Calu3 (cell line): ENCODE measurements around the gene SCGB1D1. TPM values are rescaled to one million over a fixed set of nuclear protein-coding genes. Genes with fewer than 3 reads are reported as not detected.

Experiments used
- BruUV-seq: library from RNA; stranded (reverse); fragments of 400-500 nt; replicated peaks from 2 replicates; lab custom pipeline; 2021; lab: Mats Ljungman, UMichigan
- CTCF ChIA-PET: fragments of 300-600 bp; sonication (Branson Sonifier 250); formaldehyde crosslinking; loops from one replicate; lab custom pipeline; 2022; ENCODE audit warnings: antibody characterized with exemption; lab: Charles Lee
- DNase-seq: peaks from one replicate; pipeline ENCODE4 v3.0.0; 2022
- H3K27ac Mint-ChIP-seq: one replicate; pipeline ENCODE4 v1.8.0; 2022; ENCODE audit warnings: mixed read lengths; ENCODE audit not compliant: unreplicated experiment
- H3K27me3 Mint-ChIP-seq: one replicate; pipeline ENCODE4 v1.8.0; 2022; ENCODE audit warnings: mixed read lengths; ENCODE audit not compliant: unreplicated experiment
- H3K36me3 Mint-ChIP-seq: one replicate; pipeline ENCODE4 v1.8.0; 2022; ENCODE audit warnings: mild to moderate bottlenecking, moderate library complexity, mixed read lengths; ENCODE audit not compliant: insufficient read depth, unreplicated experiment
- H3K4me1 Mint-ChIP-seq: one replicate; pipeline ENCODE4 v1.8.0; 2022; ENCODE audit warnings: mild to moderate bottlenecking, low read depth, mixed read lengths; ENCODE audit not compliant: unreplicated experiment
- H3K4me3 Mint-ChIP-seq: one replicate; pipeline ENCODE4 v1.8.0; 2022; ENCODE audit warnings: mild to moderate bottlenecking, low read depth, moderate library complexity, mixed read lengths; ENCODE audit not compliant: unreplicated experiment
- H3K9me3 Mint-ChIP-seq: one replicate; pipeline ENCODE4 v1.8.0; 2022; ENCODE audit warnings: low read depth, mixed read lengths; ENCODE audit not compliant: unreplicated experiment
- CTCF ChIP-seq: fragments of 200-600 bp; IDR thresholded peaks from one replicate; pipeline ENCODE4 v1.8.0; 2022; ENCODE audit warnings: antibody characterized with exemption; ENCODE audit not compliant: unreplicated experiment
- intact Hi-C: fragments of 100-400 bp; cut with micrococcal nuclease; formaldehyde crosslinking; loops from one replicate; pipeline ENCODE4 v1.10.0; 2022; ENCODE audit not compliant: unreplicated experiment
- total RNA-seq: library from RNA; stranded (reverse); gene quantifications from 2 replicates; pipeline ENCODE4 v1.2.3, GENCODE V29; 2022

SCGB1D1 gene
- total RNA-seq, 1 experiment from 2014 or later, result not detected

DNA sequence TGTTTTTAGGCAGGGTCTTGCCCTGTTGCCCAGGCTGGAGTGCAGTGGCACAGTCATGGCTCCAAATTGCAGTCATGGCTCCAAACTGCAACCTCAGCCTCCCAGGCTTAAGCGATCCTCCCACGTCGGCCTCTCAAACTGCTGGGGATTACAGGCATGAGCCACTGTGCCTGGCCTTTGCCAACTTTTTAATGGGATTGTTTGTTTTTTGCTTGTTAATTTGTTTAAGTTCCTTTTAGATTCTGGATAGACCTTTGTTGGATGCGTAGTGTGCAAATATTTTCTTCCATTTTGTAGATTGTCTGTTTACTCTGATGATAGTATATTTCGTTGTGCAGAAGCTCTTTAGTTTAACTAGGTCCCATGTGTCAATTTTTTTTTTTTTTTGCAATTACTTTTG lies 10.0 kb upstream of the SCGB1D1 start:
- Mint-ChIP-seq H3K27me3 (peaks cover 33% of the 10 kb centered on the region), H3K9me3 (no peaks in the 10 kb centered on the region), H3K4me1 (no peaks in the 10 kb centered on the region), H3K27ac (no peak overlapping the region), H3K4me3 (no peak overlapping the region), H3K36me3 (no peaks in the 10 kb centered on the region)
- intact Hi-C loops, result no loop called here
- no peak for TF ChIP-seq CTCF
- DNase-seq, result no peak
- BruUV-seq, result no TSS peak
- CTCF ChIA-PET, result interaction anchor here (0.8 kb wide), 1 partner anchor 8 kb away, joined by 3 read pairs; no protein-coding TSS in a partner anchor

- no peak for DNase-seq
- CTCF ChIA-PET, result no interaction called here
- Mint-ChIP-seq H3K27ac (no peak overlapping the region), H3K9me3 (no peaks in the 10 kb centered on the region), H3K4me3 (no peak overlapping the region), H3K27me3 (peaks cover 22% of the 10 kb centered on the region), H3K4me1 (no peaks in the 10 kb centered on the region), H3K36me3 (no peaks in the 10 kb centered on the region)
- intact Hi-C loops, result no loop called here
- no TSS peak for BruUV-seq
- no peak for TF ChIP-seq CTCF
Measured at GRCh38 chr11:62181097-62181496, 8.9 kb upstream of the SCGB1D1 start.

DNA sequence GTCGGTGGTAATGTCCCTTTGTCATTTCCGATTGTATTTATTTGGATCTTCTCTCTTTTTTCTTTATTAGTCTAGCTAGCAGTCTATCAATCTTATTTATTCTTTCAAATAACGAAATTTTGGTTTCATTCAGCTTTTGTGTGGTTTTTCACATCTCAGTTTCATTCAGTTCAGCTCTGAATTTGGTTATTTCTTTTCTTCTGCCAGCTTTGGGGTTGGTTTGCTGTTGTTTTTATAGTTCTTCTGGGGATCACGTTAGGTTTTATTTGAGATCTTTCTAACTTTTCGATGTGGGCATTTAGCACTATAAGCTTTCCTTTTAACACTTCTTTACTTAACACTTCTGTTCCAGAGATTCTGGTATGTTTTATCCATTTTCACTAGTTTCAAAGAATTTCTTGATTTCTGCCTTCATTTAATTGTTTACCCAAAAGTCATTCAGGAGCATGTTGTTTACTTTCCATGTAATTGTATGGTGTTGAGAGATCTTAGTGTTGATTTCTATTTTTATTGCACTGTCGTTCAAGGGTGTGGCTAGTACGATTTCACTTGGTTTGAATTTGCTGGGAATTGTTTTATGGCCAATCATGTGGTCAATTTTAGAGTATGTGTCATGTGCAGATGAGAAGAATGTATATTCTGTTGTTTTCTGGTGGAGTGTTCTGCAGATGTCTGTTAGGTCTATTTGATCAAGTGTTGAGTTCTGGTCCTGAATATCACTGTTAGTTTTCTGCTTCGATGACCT lies 7.7 kb upstream of the SCGB1D1 start:
- intact Hi-C loops, result no loop called here
- no peaks in the 10 kb centered on the region for H3K9me3 Mint-ChIP-seq
- H3K36me3 Mint-ChIP-seq, result no peaks in the 10 kb centered on the region
- H3K27ac Mint-ChIP-seq, result no peak overlapping the region
- BruUV-seq, result no TSS peak
- H3K27me3 Mint-ChIP-seq, result peaks cover 10% of the 10 kb centered on the region
- CTCF ChIA-PET, result no interaction called here
- no peak for DNase-seq
- H3K4me1 Mint-ChIP-seq, result no peaks in the 10 kb centered on the region
- H3K4me3 Mint-ChIP-seq, result no peak overlapping the region
- no peak for TF ChIP-seq CTCF

- Mint-ChIP-seq H3K27ac (no peak overlapping the region), H3K36me3 (no peaks in the 10 kb centered on the region), H3K27me3 (peaks cover 39% of the 10 kb centered on the region), H3K4me1 (no peaks in the 10 kb centered on the region), H3K9me3 (no peaks in the 10 kb centered on the region), H3K4me3 (no peak overlapping the region)
- no peak for TF ChIP-seq CTCF
- intact Hi-C loops, result no loop called here
- DNase-seq, result no peak
- CTCF ChIA-PET, result no interaction called here
- BruUV-seq, result no TSS peak
Measured at GRCh38 chr11:62186195-62186594, 3.8 kb upstream of the SCGB1D1 start.
